ENCODE measurements around the gene UNC5A.

UNC5A gene

GRCh38 chr5:176918613-176919012, 108.3 kb downstream of the UNC5A start:
- Histone ChIP-seq H3K79me1 (ENCODE audit: low read length) (no peaks in the 10 kb centered on the region), H3K9ac (ENCODE audit: low read length) (no peak overlapping the region), H3K4ac (ENCODE audit: low read depth, low read length) (no peak overlapping the region), H3K79me2 (ENCODE audit: control insufficient read depth, insufficient read depth, low read length, poor library complexity) (no peaks in the 10 kb centered on the region), H4K8ac (ENCODE audit: low read depth, low read length) (no peak overlapping the region), H3K23ac (ENCODE audit: low read length) (no peak overlapping the region), H3K4me2 (ENCODE audit: low read length) (no peak overlapping the region), H3K36me3 (ENCODE audit: control insufficient read depth in 1 of 2, insufficient read depth in 2 of 2, low read length in 2 of 2) (peaks cover 0 to 1% of the 10 kb centered on the region in 2 experiments), H2AK5ac (ENCODE audit: low read length) (no peak overlapping the region), H3K27me3 (ENCODE audit: insufficient read depth, low read length) (no peaks in the 10 kb centered on the region), H2BK5ac (ENCODE audit: low read depth, low read length, poor library complexity) (no peak overlapping the region), H3K27ac (ENCODE audit: low read depth, low read length) (no peak overlapping the region), H3K9me3 (ENCODE audit: insufficient read depth, low read depth, low read length) (no peaks in the 10 kb centered on the region), H4K12ac (ENCODE audit: low read depth, low read length) (no peak overlapping the region), H4K91ac (ENCODE audit: low read depth, low read length) (no peak overlapping the region), H2BK120ac (ENCODE audit: insufficient read depth, low read length, poor library complexity) (no peak overlapping the region), H2AFZ (ENCODE audit: insufficient read depth, low read length, poor library complexity) (no peak overlapping the region), H2BK12ac (ENCODE audit: low read length) (no peak overlapping the region), H3K18ac (ENCODE audit: low read length) (no peak overlapping the region), H3K4me1 (ENCODE audit: control insufficient read depth in 1 of 2, insufficient read depth in 2 of 2, low read length in 2 of 2) (no peaks in the 10 kb centered on the region), H3K14ac (ENCODE audit: low read length) (no peak overlapping the region), H3K4me3 (ENCODE audit: low read depth, low read length) (no peak overlapping the region)
- DNase-seq: no peak
- 100% methylated on average over 2 of the region's 6 CpGs for WGBS (ENCODE audit: extremely low coverage, insufficient coverage, insufficient read length)

DNA sequence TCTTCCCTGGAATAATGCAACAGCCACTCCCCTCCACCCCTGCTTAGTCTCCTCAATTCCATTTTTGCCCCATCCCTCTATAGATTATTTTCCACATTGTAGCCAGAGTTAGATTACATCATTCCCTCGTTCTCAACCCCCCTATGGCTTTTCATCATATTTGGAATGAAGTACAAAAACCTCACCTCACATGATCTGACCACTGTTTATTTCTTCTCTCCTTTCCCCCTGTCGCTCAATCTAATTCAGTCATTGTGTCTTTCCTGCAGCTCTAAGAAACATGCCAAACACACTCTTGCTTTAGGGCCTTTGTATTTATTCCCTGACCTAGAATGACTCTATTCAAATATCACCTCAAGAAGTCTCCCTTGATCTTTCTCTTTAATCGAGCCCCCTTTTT, 111.4 kb downstream of the UNC5A start:
- no CpG with 5 or more reads among the region's 3 CpGs for WGBS (ENCODE audit: extremely low coverage, insufficient coverage, insufficient read length)
- H2AFZ ChIP-seq (ENCODE audit: insufficient read depth, low read length, poor library complexity): no peak overlapping the region
- H3K9me3 ChIP-seq (ENCODE audit: insufficient read depth, low read depth, low read length): no peaks in the 10 kb centered on the region

GRCh38 chr5:176922817-176923216, 112.5 kb downstream of the UNC5A start:
- WGBS (ENCODE audit: extremely low coverage, insufficient coverage, insufficient read length): no CpG with 5 or more reads among the region's 2 CpGs

More for the DNA sequence above, 111.4 kb downstream of the UNC5A start:
- H2AK5ac ChIP-seq (ENCODE audit: low read length): no peak overlapping the region
- no peak overlapping the region for H3K14ac ChIP-seq (ENCODE audit: low read length)
- H3K4me1 ChIP-seq (ENCODE audit: control insufficient read depth in 1 of 2, insufficient read depth in 2 of 2, low read length in 2 of 2): no peaks in the 10 kb centered on the region
- H4K12ac ChIP-seq (ENCODE audit: low read depth, low read length): no peak overlapping the region
- no peak overlapping the region for H4K91ac ChIP-seq (ENCODE audit: low read depth, low read length)
- no peak overlapping the region for H4K8ac ChIP-seq (ENCODE audit: low read depth, low read length)
- no peak overlapping the region for H3K4me3 ChIP-seq (ENCODE audit: low read depth, low read length)
- H3K36me3 ChIP-seq (ENCODE audit: control insufficient read depth in 1 of 2, insufficient read depth in 2 of 2, low read length in 2 of 2): peaks cover 0 to 1% of the 10 kb centered on the region in 2 experiments
- no peak overlapping the region for H2BK120ac ChIP-seq (ENCODE audit: insufficient read depth, low read length, poor library complexity)
- H2BK12ac ChIP-seq (ENCODE audit: low read length): no peak overlapping the region
- no peak overlapping the region for H3K27ac ChIP-seq (ENCODE audit: low read depth, low read length)
- no peak overlapping the region for H3K4me2 ChIP-seq (ENCODE audit: low read length)
- no peak for DNase-seq
- no peaks in the 10 kb centered on the region for H3K27me3 ChIP-seq (ENCODE audit: insufficient read depth, low read length)
- no peaks in the 10 kb centered on the region for H3K79me1 ChIP-seq (ENCODE audit: low read length)
- H3K23ac ChIP-seq (ENCODE audit: low read length): no peak overlapping the region
- H3K79me2 ChIP-seq (ENCODE audit: control insufficient read depth, insufficient read depth, low read length, poor library complexity): no peaks in the 10 kb centered on the region
- no peak overlapping the region for H3K18ac ChIP-seq (ENCODE audit: low read length)
- H3K4ac ChIP-seq (ENCODE audit: low read depth, low read length): no peak overlapping the region
- no peak overlapping the region for H3K9ac ChIP-seq (ENCODE audit: low read length)
- H2BK5ac ChIP-seq (ENCODE audit: low read depth, low read length, poor library complexity): no peak overlapping the region

DNA sequence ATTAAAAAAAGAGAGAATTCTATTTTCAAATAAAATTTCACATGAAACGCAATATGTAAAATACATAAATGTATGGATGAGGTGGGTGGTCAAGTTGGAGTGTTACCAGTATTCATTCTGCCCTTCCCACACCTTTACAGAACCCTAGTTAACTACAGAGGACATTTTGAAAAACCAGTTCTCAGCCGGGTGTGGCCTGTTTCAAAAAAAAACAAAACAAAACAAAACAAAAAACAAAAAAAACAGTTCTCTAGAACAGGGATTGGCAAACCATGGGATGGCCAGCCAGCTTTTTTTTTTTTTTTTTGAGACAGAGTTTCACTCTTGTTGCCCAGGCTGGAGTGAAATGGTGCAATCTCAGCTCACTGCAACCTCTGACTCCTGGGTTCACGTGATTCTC, 117.2 kb downstream of the UNC5A start:
- H2AK5ac ChIP-seq (ENCODE audit: low read length): no peak overlapping the region
- H3K9me3 ChIP-seq (ENCODE audit: insufficient read depth, low read depth, low read length): no peaks in the 10 kb centered on the region
- H3K79me2 ChIP-seq (ENCODE audit: control insufficient read depth, insufficient read depth, low read length, poor library complexity): no peaks in the 10 kb centered on the region
- no peaks in the 10 kb centered on the region for H3K79me1 ChIP-seq (ENCODE audit: low read length)
- no peak overlapping the region for H4K91ac ChIP-seq (ENCODE audit: low read depth, low read length)
- H3K27me3 ChIP-seq (ENCODE audit: insufficient read depth, low read length): no peaks in the 10 kb centered on the region
- no peak overlapping the region for H3K4me2 ChIP-seq (ENCODE audit: low read length)
- WGBS (ENCODE audit: extremely low coverage, insufficient coverage, insufficient read length): no CpG with 5 or more reads among the region's 3 CpGs
- no peak overlapping the region for H3K4ac ChIP-seq (ENCODE audit: low read depth, low read length)
- no peak overlapping the region for H3K18ac ChIP-seq (ENCODE audit: low read length)
- no peak overlapping the region for H2AFZ ChIP-seq (ENCODE audit: insufficient read depth, low read length, poor library complexity)
- no peak overlapping the region for H2BK120ac ChIP-seq (ENCODE audit: insufficient read depth, low read length, poor library complexity)
- DNase-seq: peak in 1 of 2 donors; percentile 64
- no peak overlapping the region for H2BK12ac ChIP-seq (ENCODE audit: low read length)
- H4K8ac ChIP-seq (ENCODE audit: low read depth, low read length): no peak overlapping the region
- H3K4me1 ChIP-seq (ENCODE audit: control insufficient read depth in 1 of 2, insufficient read depth in 2 of 2, low read length in 2 of 2): no peaks in the 10 kb centered on the region
- H3K27ac ChIP-seq (ENCODE audit: low read depth, low read length): no peak overlapping the region
- no peak overlapping the region for H2BK5ac ChIP-seq (ENCODE audit: low read depth, low read length, poor library complexity)
- H3K9ac ChIP-seq (ENCODE audit: low read length): no peak overlapping the region
- no peak overlapping the region for H3K4me3 ChIP-seq (ENCODE audit: low read depth, low read length)
- H3K14ac ChIP-seq (ENCODE audit: low read length): no peak overlapping the region
- no peak overlapping the region for H4K12ac ChIP-seq (ENCODE audit: low read depth, low read length)
- peaks cover 2 to 4% of the 10 kb centered on the region in 2 experiments for H3K36me3 ChIP-seq (ENCODE audit: control insufficient read depth in 1 of 2, insufficient read depth in 2 of 2, low read length in 2 of 2)
- no peak overlapping the region for H3K23ac ChIP-seq (ENCODE audit: low read length)

More at GRCh38 chr5:176922817-176923216, 112.5 kb downstream of the UNC5A start:
- Histone ChIP-seq H3K4me3 (ENCODE audit: low read depth, low read length) (no peak overlapping the region), H3K9me3 (ENCODE audit: insufficient read depth, low read depth, low read length) (no peaks in the 10 kb centered on the region), H4K8ac (ENCODE audit: low read depth, low read length) (no peak overlapping the region), H3K79me2 (ENCODE audit: control insufficient read depth, insufficient read depth, low read length, poor library complexity) (no peaks in the 10 kb centered on the region), H4K91ac (ENCODE audit: low read depth, low read length) (no peak overlapping the region), H3K9ac (ENCODE audit: low read length) (no peak overlapping the region), H4K12ac (ENCODE audit: low read depth, low read length) (no peak overlapping the region), H3K4ac (ENCODE audit: low read depth, low read length) (no peak overlapping the region), H3K18ac (ENCODE audit: low read length) (no peak overlapping the region), H3K27me3 (ENCODE audit: insufficient read depth, low read length) (no peaks in the 10 kb centered on the region), H3K27ac (ENCODE audit: low read depth, low read length) (no peak overlapping the region), H3K36me3 (ENCODE audit: control insufficient read depth in 1 of 2, insufficient read depth in 2 of 2, low read length in 2 of 2) (peaks cover 0 to 1% of the 10 kb centered on the region in 2 experiments), H3K14ac (ENCODE audit: low read length) (no peak overlapping the region), H3K4me2 (ENCODE audit: low read length) (no peak overlapping the region), H3K4me1 (ENCODE audit: control insufficient read depth in 1 of 2, insufficient read depth in 2 of 2, low read length in 2 of 2) (no peaks in the 10 kb centered on the region), H2BK12ac (ENCODE audit: low read length) (no peak overlapping the region), H3K23ac (ENCODE audit: low read length) (no peak overlapping the region), H2BK5ac (ENCODE audit: low read depth, low read length, poor library complexity) (no peak overlapping the region), H2AK5ac (ENCODE audit: low read length) (no peak overlapping the region), H2AFZ (ENCODE audit: insufficient read depth, low read length, poor library complexity) (no peak overlapping the region), H3K79me1 (ENCODE audit: low read length) (no peaks in the 10 kb centered on the region), H2BK120ac (ENCODE audit: insufficient read depth, low read length, poor library complexity) (no peak overlapping the region)
- no peak for DNase-seq

Measured in trophoblast cell (in vitro differentiated cells and primary cell).